NOMO-1 treated with dmso at 0.1 percent for 144 hours (cell line): ENCODE data around the gene AGFG2.
"Not testable (repeated sequence)": the region's sequence is repeated elsewhere in the genome, so short reads cannot be mapped to it uniquely, and the experiment has no call there.

ENCODE experiments used
- DNase-seq: peaks from one replicate; lab custom pipeline; 2025; ENCODE audit not compliant: unreplicated experiment; lab: John Stamatoyannopoulos, UW

Gene AGFG2

GRCh38 chr7:100520138-100520537 lies 18.9 kb upstream of the AGFG2 start:
- no peak for DNase-seq

GRCh38 chr7:100521076-100521475 lies 17.9 kb upstream of the AGFG2 start:
- no peak for DNase-seq

- peak; percentile 57 for DNase-seq
Measured at GRCh38 chr7:100521909-100522593, 17.0 kb upstream of the AGFG2 start.

GRCh38 chr7:100523192-100523591 lies 15.8 kb upstream of the AGFG2 start:
- not testable (repeated sequence) for DNase-seq

GRCh38 chr7:100528108-100528866 lies 10.7 kb upstream of the AGFG2 start:
- DNase-seq, result not testable (repeated sequence)

GRCh38 chr7:100532165-100533022 lies 6.6 kb upstream of the AGFG2 start:
- no peak for DNase-seq

- DNase-seq, result not testable (repeated sequence)
Measured at GRCh38 chr7:100535982-100536381, 3.0 kb upstream of the AGFG2 start.

- not testable (repeated sequence) for DNase-seq
Measured at GRCh38 chr7:100536695-100537094, 2.3 kb upstream of the AGFG2 start.

GRCh38 chr7:100538348-100538653 lies 702 bp upstream of the AGFG2 start:
- no peak for DNase-seq

- DNase-seq, result no peak
Measured at GRCh38 chr7:100539436-100540006, 518 bp downstream of the AGFG2 start.

GRCh38 chr7:100540073-100540723 lies 1.2 kb downstream of the AGFG2 start:
- DNase-seq, result no peak

- DNase-seq, result not testable (repeated sequence)
Measured at GRCh38 chr7:100541309-100541708, 2.3 kb downstream of the AGFG2 start.

- DNase-seq, result no peak
Measured at GRCh38 chr7:100543586-100543985, 4.6 kb downstream of the AGFG2 start.

GRCh38 chr7:100544386-100544785 lies 5.4 kb downstream of the AGFG2 start:
- no peak for DNase-seq

- no peak for DNase-seq
Measured at GRCh38 chr7:100544967-100545359, 6.0 kb downstream of the AGFG2 start.

- DNase-seq, result no peak
Measured at GRCh38 chr7:100545360-100546128, 6.5 kb downstream of the AGFG2 start.

GRCh38 chr7:100546129-100546925 lies 7.3 kb downstream of the AGFG2 start:
- DNase-seq, result no peak

- DNase-seq, result no peak
Measured at GRCh38 chr7:100546926-100547800, 8.2 kb downstream of the AGFG2 start.
